Activated naive CD4-positive, alpha-beta T cell treated with anti-CD3 and anti-CD28 coated beads, Interleukin-2, amount 50 U/mL, for 24 hours (primary cell): Measurements from ENCODE around the gene STKLD1.
A peak's percentile ranks its signal among the peaks of the same experiment; 100 is the strongest.

ENCODE experiments used
- H3K27ac Mint-ChIP-seq: one replicate; pipeline ENCODE4 v1.8.0; 2021; ENCODE audit warnings: mild to moderate bottlenecking, mixed read lengths
- H3K27me3 Mint-ChIP-seq: one replicate; pipeline ENCODE4 v1.8.0; 2021; ENCODE audit warnings: mixed read lengths
- H3K36me3 Mint-ChIP-seq: one replicate; pipeline ENCODE4 v1.8.0; 2021; ENCODE audit warnings: mixed read lengths
- H3K4me1 Mint-ChIP-seq: one replicate; pipeline ENCODE4 v1.8.0; 2021; ENCODE audit warnings: mixed read lengths
- H3K4me3 Mint-ChIP-seq: one replicate; pipeline ENCODE4 v1.8.0; 2021; ENCODE audit warnings: mild to moderate bottlenecking, mixed read lengths
- H3K9me3 Mint-ChIP-seq: one replicate; pipeline ENCODE4 v1.8.0; 2021; ENCODE audit warnings: mixed read lengths

The STKLD1 gene

DNA sequence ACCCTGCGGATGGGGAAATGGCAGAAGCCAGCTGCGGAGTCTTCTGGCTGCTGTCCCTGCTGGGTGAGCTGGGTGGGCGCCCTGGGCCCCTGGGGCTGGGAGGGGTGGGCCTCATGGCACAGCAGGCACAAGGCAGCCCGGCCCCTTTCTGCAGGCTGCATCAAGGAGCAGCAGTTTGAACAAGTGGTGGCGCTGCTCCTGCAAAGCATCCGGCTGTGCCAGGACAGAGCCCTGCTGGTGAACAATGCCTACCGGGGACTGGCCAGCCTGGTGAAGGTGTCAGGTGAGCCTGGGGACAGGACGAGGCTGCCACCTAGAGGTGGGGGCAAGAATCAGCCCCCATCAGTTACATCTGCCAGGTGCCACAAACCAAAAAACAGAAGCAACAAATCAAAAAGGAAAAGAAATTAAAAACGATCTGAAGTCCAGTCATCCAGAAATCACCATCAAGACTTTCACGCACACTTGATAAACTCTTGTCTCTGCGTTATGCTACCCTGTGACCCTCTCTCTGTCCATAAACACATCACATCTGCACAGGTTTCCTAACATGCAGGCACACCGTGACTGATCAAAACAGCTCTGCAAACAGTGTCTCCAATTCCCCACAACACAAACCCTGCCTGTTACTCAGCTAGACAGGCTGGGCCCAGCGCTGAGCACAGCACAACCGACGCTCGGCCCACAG is 27.7 kb downstream of the STKLD1 start:
- Mint-ChIP-seq H3K36me3 (peaks cover 10% of the 10 kb centered on the region), H3K27me3 (no peaks in the 10 kb centered on the region), H3K4me1 (peaks cover 12% of the 10 kb centered on the region), H3K9me3 (no peaks in the 10 kb centered on the region), H3K27ac (no peak overlapping the region), H3K4me3 (no peak overlapping the region)

- H3K27me3 Mint-ChIP-seq, result no peaks in the 10 kb centered on the region
- no peaks in the 10 kb centered on the region for H3K9me3 Mint-ChIP-seq
- peaks cover 10% of the 10 kb centered on the region for H3K36me3 Mint-ChIP-seq
- no peak overlapping the region for H3K27ac Mint-ChIP-seq
- H3K4me3 Mint-ChIP-seq, result no peak overlapping the region
- peaks cover 12% of the 10 kb centered on the region for H3K4me1 Mint-ChIP-seq
Observed at GRCh38 chr9:133404454-133405002, 28.4 kb downstream of the STKLD1 start.

DNA sequence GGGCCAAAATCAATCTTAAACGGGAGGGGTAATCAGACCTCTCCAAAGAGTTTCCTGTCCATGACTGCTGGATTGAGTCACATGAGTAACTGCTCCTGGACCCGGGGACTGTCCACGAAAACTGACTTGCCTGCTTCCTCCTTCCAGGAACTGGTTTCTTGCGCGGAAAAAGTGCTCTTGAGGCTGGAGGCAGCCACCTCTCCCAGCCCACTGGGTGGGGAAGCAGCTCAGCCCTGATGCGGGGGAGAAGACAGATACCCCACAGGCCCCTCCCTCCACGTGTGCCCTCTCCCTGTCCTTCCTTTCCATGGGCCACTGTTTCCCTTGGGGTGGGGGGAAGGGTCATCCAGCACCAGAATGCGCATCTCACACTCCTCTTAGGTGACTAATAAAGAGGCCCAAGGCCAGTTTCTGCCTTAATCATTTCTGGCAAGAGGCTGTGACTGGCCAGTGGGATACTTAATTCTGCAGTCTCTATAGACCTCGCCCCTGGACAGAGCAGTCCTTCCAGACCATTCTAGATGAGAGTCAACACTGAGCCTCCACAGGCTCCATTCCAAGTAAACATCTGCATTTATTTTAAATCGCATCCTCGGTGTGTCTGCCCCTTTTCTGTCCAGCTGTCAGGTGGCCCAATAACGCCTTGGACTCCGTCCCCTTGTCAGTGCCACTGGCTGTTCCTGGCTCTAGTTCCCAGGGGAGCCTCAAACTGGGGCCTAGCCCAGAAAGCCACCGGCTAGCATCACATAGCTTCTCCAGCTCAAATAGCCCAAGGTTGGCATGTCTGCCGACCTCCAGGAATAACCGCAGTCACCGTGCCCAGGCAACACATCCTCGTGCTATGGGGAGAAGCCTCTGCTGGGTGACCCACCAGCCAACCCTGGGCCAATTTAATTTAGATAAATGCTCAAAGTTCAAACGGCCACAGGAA is 29.6 kb downstream of the STKLD1 start:
- H3K27ac Mint-ChIP-seq, result peak overlapping the region; percentile 30
- H3K36me3 Mint-ChIP-seq, result peaks cover 18% of the 10 kb centered on the region
- H3K4me1 Mint-ChIP-seq, result peaks cover 12% of the 10 kb centered on the region
- no peaks in the 10 kb centered on the region for H3K27me3 Mint-ChIP-seq
- H3K9me3 Mint-ChIP-seq, result no peaks in the 10 kb centered on the region
- no peak overlapping the region for H3K4me3 Mint-ChIP-seq

- Mint-ChIP-seq H3K36me3 (peaks cover 20% of the 10 kb centered on the region), H3K4me1 (peaks cover 12% of the 10 kb centered on the region), H3K27ac (peak overlapping the region; percentile 84), H3K9me3 (no peaks in the 10 kb centered on the region), H3K4me3 (no peak overlapping the region), H3K27me3 (no peaks in the 10 kb centered on the region)
Observed at GRCh38 chr9:133406480-133407307, 30.5 kb downstream of the STKLD1 start.

- Mint-ChIP-seq H3K9me3 (no peaks in the 10 kb centered on the region), H3K4me3 (no peak overlapping the region), H3K36me3 (peaks cover 20% of the 10 kb centered on the region), H3K27ac (no peak overlapping the region), H3K4me1 (peaks cover 12% of the 10 kb centered on the region), H3K27me3 (no peaks in the 10 kb centered on the region)
Observed at GRCh38 chr9:133408042-133408441, 31.9 kb downstream of the STKLD1 start.

DNA sequence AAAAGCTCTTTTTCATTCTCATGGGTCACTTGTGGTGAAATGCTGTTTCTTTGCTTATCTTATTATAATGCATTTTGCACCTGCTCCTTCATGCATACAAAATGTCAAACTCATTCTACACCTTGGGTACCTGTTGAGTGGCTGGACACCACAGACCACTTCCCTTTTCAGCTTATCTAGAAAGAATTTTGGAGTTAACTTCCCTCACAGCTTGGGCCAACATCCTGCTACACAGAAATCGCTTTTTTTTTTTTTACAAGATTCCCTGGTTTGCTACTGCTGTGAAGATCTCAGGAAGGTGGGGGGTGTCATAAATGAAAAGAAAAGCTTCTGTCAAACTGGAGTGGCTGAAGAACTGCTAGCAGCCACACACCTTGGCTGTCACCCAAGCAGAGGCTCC is 39.0 kb downstream of the STKLD1 start:
- peaks cover 7% of the 10 kb centered on the region for H3K36me3 Mint-ChIP-seq
- no peaks in the 10 kb centered on the region for H3K9me3 Mint-ChIP-seq
- H3K4me3 Mint-ChIP-seq, result peak overlapping the region; percentile 93
- H3K27ac Mint-ChIP-seq, result no peak overlapping the region
- peaks cover 48% of the 10 kb centered on the region for H3K4me1 Mint-ChIP-seq
- no peaks in the 10 kb centered on the region for H3K27me3 Mint-ChIP-seq

GRCh38 chr9:133417541-133418461 is 41.6 kb downstream of the STKLD1 start, which contains the start of gene REXO4:
REXO4 (minus strand) TSS chr9:133418010; CDS start chr9:133417844, 166 bp downstream.
- Mint-ChIP-seq H3K4me1 (peaks cover 56% of the 10 kb centered on the region), H3K9me3 (no peaks in the 10 kb centered on the region), H3K27me3 (no peaks in the 10 kb centered on the region), H3K4me3 (peak within 1 kb of the TSS; percentile 93), H3K27ac (peak within 1 kb of the TSS; percentile 91), H3K36me3 (no peaks in the 10 kb centered on the region)

- no peaks in the 10 kb centered on the region for H3K9me3 Mint-ChIP-seq
- H3K36me3 Mint-ChIP-seq, result no peaks in the 10 kb centered on the region
- peaks cover 53% of the 10 kb centered on the region for H3K4me1 Mint-ChIP-seq
- H3K27ac Mint-ChIP-seq, result peak overlapping the region; percentile 85
- peak overlapping the region; percentile 93 for H3K4me3 Mint-ChIP-seq
- no peaks in the 10 kb centered on the region for H3K27me3 Mint-ChIP-seq
Observed at GRCh38 chr9:133419005-133419404, 42.8 kb downstream of the STKLD1 start.

- peak overlapping the region; percentile 30 for H3K27ac Mint-ChIP-seq
- H3K36me3 Mint-ChIP-seq, result no peaks in the 10 kb centered on the region
- H3K27me3 Mint-ChIP-seq, result peaks cover 3% of the 10 kb centered on the region
- no peaks in the 10 kb centered on the region for H3K9me3 Mint-ChIP-seq
- H3K4me3 Mint-ChIP-seq, result no peak overlapping the region
- H3K4me1 Mint-ChIP-seq, result peaks cover 39% of the 10 kb centered on the region
Observed at GRCh38 chr9:133420392-133420827, 44.2 kb downstream of the STKLD1 start.

DNA sequence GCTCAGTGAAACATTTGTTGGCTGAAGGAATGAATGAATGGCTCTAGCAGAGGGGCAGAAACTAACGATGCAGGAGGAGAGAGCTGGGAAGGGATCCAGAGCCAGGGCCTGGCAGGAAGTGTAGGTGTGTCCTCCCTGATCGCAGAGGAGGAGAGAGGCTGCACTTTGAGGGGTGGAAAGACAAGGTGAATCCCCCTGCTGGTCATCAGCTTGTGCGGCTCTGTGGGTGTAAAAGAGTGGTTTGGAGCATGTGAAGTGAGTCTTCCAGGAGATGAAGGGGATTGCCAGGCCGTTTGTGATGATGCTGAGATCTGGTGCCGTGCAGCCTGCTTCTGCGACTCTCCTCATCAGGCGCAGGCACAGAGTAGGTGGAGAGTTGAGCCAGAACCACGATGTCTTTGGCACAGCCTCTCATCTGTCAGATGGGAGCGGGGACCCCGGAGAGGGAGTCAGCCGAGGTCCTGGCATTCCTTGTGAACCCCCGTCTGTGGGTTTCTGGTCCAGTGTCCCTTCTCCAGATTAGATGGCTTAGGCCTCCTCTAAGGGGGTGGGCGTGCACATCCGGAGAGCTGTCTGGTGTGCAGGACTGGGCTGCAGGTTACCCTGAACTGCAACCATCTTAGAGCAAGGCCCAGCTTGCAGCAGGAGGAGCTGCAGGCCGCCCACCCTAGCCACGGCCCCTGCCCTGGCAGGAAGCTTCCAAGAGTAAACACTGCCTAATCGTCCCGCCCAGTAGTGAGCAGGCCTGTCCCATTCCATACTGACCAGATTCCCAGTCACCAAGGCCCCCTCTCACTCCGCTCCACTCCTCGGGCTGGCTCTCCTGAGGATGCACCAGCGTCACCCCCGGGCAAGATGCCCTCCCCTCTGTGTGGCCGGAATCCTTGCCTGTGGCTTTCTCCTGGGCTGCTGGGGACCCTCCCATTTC is 45.7 kb downstream of the STKLD1 start, which contains the start of gene ADAMTS13:
TSS of gene ADAMTS13 (plus strand) at position 753 of the 928 bp plus-strand sequence. CDS start at position 830, 77 bp downstream.
- peaks cover 4% of the 10 kb centered on the region for H3K27me3 Mint-ChIP-seq
- H3K4me1 Mint-ChIP-seq, result peaks cover 25% of the 10 kb centered on the region
- no peaks in the 10 kb centered on the region for H3K36me3 Mint-ChIP-seq
- H3K27ac Mint-ChIP-seq, result peak within 1 kb of the TSS; percentile 3
- no peak within 1 kb of the TSS for H3K4me3 Mint-ChIP-seq
- H3K9me3 Mint-ChIP-seq, result no peaks in the 10 kb centered on the region

- Mint-ChIP-seq H3K27ac (no peak overlapping the region), H3K9me3 (no peaks in the 10 kb centered on the region), H3K4me3 (no peak overlapping the region), H3K4me1 (peaks cover 28% of the 10 kb centered on the region), H3K36me3 (no peaks in the 10 kb centered on the region), H3K27me3 (peaks cover 14% of the 10 kb centered on the region)
Observed at GRCh38 chr9:133423216-133423615, 47.0 kb downstream of the STKLD1 start.

DNA sequence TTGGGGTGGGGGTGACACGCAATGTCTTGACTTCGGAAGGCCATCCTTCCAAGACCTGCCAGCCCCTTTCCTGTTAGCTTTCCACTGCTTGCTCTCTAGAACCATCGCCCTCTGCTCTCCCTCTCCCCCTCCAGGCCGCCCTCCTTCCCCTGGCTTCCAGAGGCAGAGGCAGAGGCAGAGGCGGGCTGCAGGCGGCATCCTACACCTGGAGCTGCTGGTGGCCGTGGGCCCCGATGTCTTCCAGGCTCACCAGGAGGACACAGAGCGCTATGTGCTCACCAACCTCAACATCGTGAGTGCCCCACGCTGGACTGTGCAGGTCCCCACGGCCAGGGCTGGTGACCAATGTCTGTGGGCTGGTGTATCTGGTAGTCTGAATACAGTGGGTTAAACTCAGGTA is 48.0 kb downstream of the STKLD1 start:
- no peaks in the 10 kb centered on the region for H3K36me3 Mint-ChIP-seq
- H3K4me1 Mint-ChIP-seq, result peaks cover 18% of the 10 kb centered on the region
- no peaks in the 10 kb centered on the region for H3K9me3 Mint-ChIP-seq
- H3K27ac Mint-ChIP-seq, result no peak overlapping the region
- H3K27me3 Mint-ChIP-seq, result peaks cover 14% of the 10 kb centered on the region
- H3K4me3 Mint-ChIP-seq, result no peak overlapping the region

- H3K9me3 Mint-ChIP-seq, result no peaks in the 10 kb centered on the region
- H3K4me1 Mint-ChIP-seq, result peaks cover 15% of the 10 kb centered on the region
- H3K27ac Mint-ChIP-seq, result no peak overlapping the region
- peaks cover 16% of the 10 kb centered on the region for H3K27me3 Mint-ChIP-seq
- no peak overlapping the region for H3K4me3 Mint-ChIP-seq
- H3K36me3 Mint-ChIP-seq, result no peaks in the 10 kb centered on the region
Observed at GRCh38 chr9:133425049-133425632, 49.0 kb downstream of the STKLD1 start.
